ENCODE measurements around the gene EGLN3.

The EGLN3 gene

GRCh38 chr14:33993246-33993645 lies 42.4 kb upstream of the EGLN3 start:
- Histone ChIP-seq H3K9me3 (ENCODE audit: severe bottlenecking) (no peaks in the 10 kb centered on the region), H3K36me3 (ENCODE audit: low read depth) (no peaks in the 10 kb centered on the region), H3K4me1 (ENCODE audit: insufficient read depth, poor library complexity, severe bottlenecking) (no peaks in the 10 kb centered on the region), H3K27me3 (ENCODE audit: insufficient read depth, poor library complexity, severe bottlenecking) (no peaks in the 10 kb centered on the region), H3K27ac (ENCODE audit: poor library complexity, severe bottlenecking) (no peak overlapping the region), H3K4me3 (ENCODE audit: severe bottlenecking) (no peak overlapping the region)
- TF ChIP-seq CTCF (IDR thresholded peaks at IDR 0.05; ENCODE audit: poor library complexity, severe bottlenecking) = no peak
- ATAC-seq (ENCODE audit: low read depth) (no peak), DNase-seq (ENCODE audit: low spot score) (no peak)

- TF ChIP-seq CTCF (IDR thresholded peaks at IDR 0.05; ENCODE audit: poor library complexity, severe bottlenecking) = no peak
- Histone ChIP-seq H3K27me3 (ENCODE audit: insufficient read depth, poor library complexity, severe bottlenecking) (no peaks in the 10 kb centered on the region), H3K27ac (ENCODE audit: poor library complexity, severe bottlenecking) (no peak overlapping the region), H3K4me1 (ENCODE audit: insufficient read depth, poor library complexity, severe bottlenecking) (no peaks in the 10 kb centered on the region), H3K9me3 (ENCODE audit: severe bottlenecking) (no peaks in the 10 kb centered on the region), H3K4me3 (ENCODE audit: severe bottlenecking) (no peak overlapping the region), H3K36me3 (ENCODE audit: low read depth) (no peaks in the 10 kb centered on the region)
- peak; percentile 55; the same call in 2 of the 3 replicates for ATAC-seq (ENCODE audit: low read depth)
- DNase-seq (ENCODE audit: low spot score) = no peak
Observed at GRCh38 chr14:33992274-33993007, 41.6 kb upstream of the EGLN3 start.

- no peak for TF ChIP-seq CTCF (IDR thresholded peaks at IDR 0.05; ENCODE audit: poor library complexity, severe bottlenecking)
- H3K27ac ChIP-seq (ENCODE audit: poor library complexity, severe bottlenecking) = no peak overlapping the region
- DNase-seq (ENCODE audit: low spot score) = no peak
- no peaks in the 10 kb centered on the region for H3K9me3 ChIP-seq (ENCODE audit: severe bottlenecking)
- no peaks in the 10 kb centered on the region for H3K27me3 ChIP-seq (ENCODE audit: insufficient read depth, poor library complexity, severe bottlenecking)
- ATAC-seq (ENCODE audit: low read depth) = no peak
- H3K4me3 ChIP-seq (ENCODE audit: severe bottlenecking) = no peak overlapping the region
- H3K4me1 ChIP-seq (ENCODE audit: insufficient read depth, poor library complexity, severe bottlenecking) = peaks cover 10% of the 10 kb centered on the region
- H3K36me3 ChIP-seq (ENCODE audit: low read depth) = no peaks in the 10 kb centered on the region
Observed at GRCh38 chr14:33990790-33991189, 39.9 kb upstream of the EGLN3 start.

DNA sequence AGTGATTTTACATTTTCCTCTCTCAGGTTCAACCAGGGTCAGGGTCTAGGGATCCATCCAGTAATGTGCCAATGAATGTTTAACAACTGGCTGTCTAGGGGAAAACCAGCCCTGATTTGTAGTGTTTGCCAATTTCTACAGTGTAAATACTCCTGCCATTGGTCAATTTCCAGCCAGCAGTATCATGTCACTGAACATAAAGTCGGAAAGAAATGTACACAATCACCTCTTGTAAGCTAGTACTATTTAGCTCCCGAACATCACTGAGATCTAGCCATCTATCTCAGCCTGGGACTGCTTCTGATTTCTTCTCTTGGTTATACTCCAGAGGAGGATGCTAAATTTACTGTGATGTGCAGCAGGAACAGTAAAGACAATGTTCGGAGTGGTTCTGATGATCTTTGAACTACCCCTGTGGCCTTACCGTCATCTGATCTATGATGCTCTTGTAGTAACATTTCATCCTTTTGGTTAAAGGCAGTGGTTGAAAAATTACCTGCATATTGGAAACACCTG lies 36.7 kb upstream of the EGLN3 start:
- DNase-seq (ENCODE audit: low spot score) = no peak
- Histone ChIP-seq H3K27me3 (ENCODE audit: insufficient read depth, poor library complexity, severe bottlenecking) (no peaks in the 10 kb centered on the region), H3K36me3 (ENCODE audit: low read depth) (no peaks in the 10 kb centered on the region), H3K9me3 (ENCODE audit: severe bottlenecking) (no peaks in the 10 kb centered on the region), H3K27ac (ENCODE audit: poor library complexity, severe bottlenecking) (no peak overlapping the region), H3K4me1 (ENCODE audit: insufficient read depth, poor library complexity, severe bottlenecking) (peaks cover 10% of the 10 kb centered on the region), H3K4me3 (ENCODE audit: severe bottlenecking) (no peak overlapping the region)
- no peak for ATAC-seq (ENCODE audit: low read depth)
- no peak for TF ChIP-seq CTCF (IDR thresholded peaks at IDR 0.05; ENCODE audit: poor library complexity, severe bottlenecking)

DNA sequence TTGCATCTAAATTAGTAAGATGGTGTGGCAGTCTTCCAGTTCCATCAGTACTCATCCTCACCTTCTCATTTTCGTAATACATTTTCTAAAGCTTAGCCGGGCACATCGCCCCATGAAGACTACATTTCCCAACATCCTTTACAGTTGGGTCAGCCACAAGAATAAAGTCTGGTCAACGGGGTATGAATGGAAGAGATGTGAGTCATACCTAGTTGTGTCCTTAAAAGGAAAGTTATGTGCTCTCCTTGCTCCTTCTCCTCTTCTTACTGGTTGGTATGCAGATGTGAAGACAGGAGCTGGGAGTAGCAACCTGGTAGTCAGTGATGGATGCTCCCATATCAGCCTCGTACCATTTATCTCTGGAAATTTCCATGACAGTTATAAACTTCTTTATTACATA lies 35.9 kb upstream of the EGLN3 start:
- no peak for DNase-seq (ENCODE audit: low spot score)
- no peak overlapping the region for H3K4me3 ChIP-seq (ENCODE audit: severe bottlenecking)
- no peaks in the 10 kb centered on the region for H3K36me3 ChIP-seq (ENCODE audit: low read depth)
- no peaks in the 10 kb centered on the region for H3K27me3 ChIP-seq (ENCODE audit: insufficient read depth, poor library complexity, severe bottlenecking)
- peak; percentile 100 for ATAC-seq (ENCODE audit: low read depth)
- peaks cover 10% of the 10 kb centered on the region for H3K4me1 ChIP-seq (ENCODE audit: insufficient read depth, poor library complexity, severe bottlenecking)
- no peak for TF ChIP-seq CTCF (IDR thresholded peaks at IDR 0.05; ENCODE audit: poor library complexity, severe bottlenecking)
- no peaks in the 10 kb centered on the region for H3K9me3 ChIP-seq (ENCODE audit: severe bottlenecking)
- no peak overlapping the region for H3K27ac ChIP-seq (ENCODE audit: poor library complexity, severe bottlenecking)

Data from RWPE2 (cell line).